DND-41 (cell line): Measurements from ENCODE around the gene RUNX2.
A peak's percentile ranks its signal among the peaks of the same experiment; 100 is the strongest.

Source experiments
- ATAC-seq: fragments of 200-7000 bp; cut with Tn5 transposase; 3 replicates; pipeline ENCODE4 v1.9.1; 2021; ENCODE audit warnings: low read depth; ENCODE audit not compliant: insufficient read depth
- DNase-seq: peaks from one replicate; pipeline ENCODE4 v3.0.0-alpha.2; 2020
- H2AFZ ChIP-seq: 2 replicates; pipeline ENCODE4 v1.6.0; 2012; ENCODE audit warnings: low read depth, low read length
- H3K27ac ChIP-seq: 2 replicates; pipeline ENCODE4 v1.5.1; 2012; ENCODE audit warnings: low read length, inconsistent platforms
- H3K27me3 ChIP-seq: fragments of 200-600 bp; sonication (generic); 2 replicates; pipeline ENCODE4 v1.6.0; 2012; ENCODE audit warnings: low read length, mild to moderate bottlenecking, inconsistent platforms; ENCODE audit not compliant: insufficient read depth, poor library complexity
- H3K36me3 ChIP-seq: 2 replicates; pipeline ENCODE4 v1.5.1; 2012; ENCODE audit warnings: low read length, inconsistent platforms; ENCODE audit not compliant: insufficient read depth
- H3K4me1 ChIP-seq: 2 replicates; pipeline ENCODE4 v1.5.1; 2012; ENCODE audit warnings: mild to moderate bottlenecking, low read length; ENCODE audit not compliant: insufficient read depth
- H3K4me2 ChIP-seq: 2 replicates; pipeline ENCODE4 v1.6.0; 2012; ENCODE audit warnings: mild to moderate bottlenecking, moderate library complexity, low read length, inconsistent platforms; ENCODE audit not compliant: insufficient read depth
- H3K4me3 ChIP-seq, 2 experiments: fragments of 200-600 bp in 1 of 2; shearing (Covaris generic) in 1 of 2; 2 replicates each; pipeline ENCODE4 v1.5.1; 2012 to 2016; ENCODE audit warnings: inconsistent platforms in 2 of 2, low read length in 2 of 2, mild to moderate bottlenecking in 2 of 2, low read depth in 1 of 2, moderate library complexity in 1 of 2
- H3K79me2 ChIP-seq: 2 replicates; pipeline ENCODE4 v1.6.0; 2012; ENCODE audit warnings: low read length, inconsistent platforms; ENCODE audit not compliant: insufficient read depth
- H3K9ac ChIP-seq: 2 replicates; pipeline ENCODE4 v1.6.0; 2012; ENCODE audit warnings: low read depth, mild to moderate bottlenecking, inconsistent platforms, low read length, moderate library complexity
- H3K9me3 ChIP-seq: 2 replicates; pipeline ENCODE4 v1.5.1; 2012; ENCODE audit warnings: low read length, moderate library complexity, mild to moderate bottlenecking, inconsistent platforms; ENCODE audit not compliant: insufficient read depth, severe bottlenecking
- H4K20me1 ChIP-seq: 2 replicates; pipeline ENCODE4 v1.6.0; 2012; ENCODE audit warnings: low read length; ENCODE audit not compliant: insufficient read depth
- CTCF ChIP-seq: IDR thresholded peaks from 2 replicates; pipeline ENCODE4 v1.5.1; 2012; ENCODE audit warnings: borderline replicate concordance, low read length, moderate library complexity, mild to moderate bottlenecking; ENCODE audit not compliant: poor library complexity, severe bottlenecking; ENCODE audit errors: extremely low read depth
- EZH2 ChIP-seq: IDR thresholded peaks from 3 replicates; pipeline ENCODE4 v1.6.1; 2012; ENCODE audit warnings: borderline replicate concordance, low read depth, mild to moderate bottlenecking, moderate library complexity, low read length, inconsistent platforms; ENCODE audit not compliant: severe bottlenecking

Gene RUNX2

GRCh38 chr6:45473121-45473993 lies 145.2 kb downstream of the RUNX2 start:
- Histone ChIP-seq H3K9me3 (no peaks in the 10 kb centered on the region), H4K20me1 (no peaks in the 10 kb centered on the region), H3K27ac (no peak overlapping the region), H3K79me2 (0 out of 2 replicates have a peak, but pooled peaks cover 8% of the 10 kb centered on the region), H3K9ac (no peak overlapping the region), H3K4me1 (peaks cover 17% of the 10 kb centered on the region), H3K4me2 (no peak overlapping the region), H3K36me3 (peaks cover 25% of the 10 kb centered on the region), H2AFZ (no peak overlapping the region), H3K4me3 (no peak overlapping the region), H3K27me3 (no peaks in the 10 kb centered on the region)
- DNase-seq (no peak), ATAC-seq (no peak)
- TF ChIP-seq CTCF, result no peak

GRCh38 chr6:45474376-45474775 lies 146.2 kb downstream of the RUNX2 start:
- Histone ChIP-seq H3K9ac (no peak overlapping the region), H2AFZ (no peak overlapping the region), H3K9me3 (no peaks in the 10 kb centered on the region), H3K4me2 (no peak overlapping the region), H3K27ac (no peak overlapping the region), H3K4me3 (no peak overlapping the region), H3K36me3 (peaks cover 30% of the 10 kb centered on the region), H3K79me2 (0 out of 2 replicates have a peak, but pooled peaks cover 8% of the 10 kb centered on the region), H4K20me1 (no peaks in the 10 kb centered on the region), H3K27me3 (no peaks in the 10 kb centered on the region), H3K4me1 (peaks cover 19% of the 10 kb centered on the region)
- DNase-seq, result no peak
- ATAC-seq, result no peak
- TF ChIP-seq CTCF (no peak), EZH2 (no peak)

GRCh38 chr6:45476341-45476740 lies 148.2 kb downstream of the RUNX2 start:
- Histone ChIP-seq H4K20me1 (no peaks in the 10 kb centered on the region), H3K27ac (no peak overlapping the region), H3K4me1 (peaks cover 35% of the 10 kb centered on the region), H3K4me3 (no peak overlapping the region), H3K27me3 (no peaks in the 10 kb centered on the region), H3K36me3 (peaks cover 19% of the 10 kb centered on the region), H3K79me2 (0 out of 2 replicates have a peak, but pooled peaks cover 6% of the 10 kb centered on the region), H2AFZ (no peak overlapping the region), H3K4me2 (no peak overlapping the region), H3K9me3 (no peaks in the 10 kb centered on the region), H3K9ac (no peak overlapping the region)
- no peak for TF ChIP-seq CTCF
- no peak for TF ChIP-seq EZH2
- ATAC-seq, result no peak
- no peak for DNase-seq

GRCh38 chr6:45477278-45477677 lies 149.1 kb downstream of the RUNX2 start:
- H3K9ac ChIP-seq, result no peak overlapping the region
- DNase-seq (no peak), ATAC-seq (no peak)
- no peak overlapping the region for H3K4me3 ChIP-seq
- no peak overlapping the region for H3K4me2 ChIP-seq
- H3K27ac ChIP-seq, result peak overlapping the region; percentile 27; the same call in 1 of the 2 replicates
- H3K4me1 ChIP-seq, result peaks cover 35% of the 10 kb centered on the region
- no peaks in the 10 kb centered on the region for H4K20me1 ChIP-seq
- H3K9me3 ChIP-seq, result no peaks in the 10 kb centered on the region
- peaks cover 19% of the 10 kb centered on the region for H3K36me3 ChIP-seq
- H3K79me2 ChIP-seq, result 0 out of 2 replicates have a peak, but pooled peaks cover 4% of the 10 kb centered on the region
- TF ChIP-seq EZH2, result no peak
- TF ChIP-seq CTCF, result no peak
- H2AFZ ChIP-seq, result no peak overlapping the region
- H3K27me3 ChIP-seq, result no peaks in the 10 kb centered on the region
